Stomach (tissue), 9 donors: ENCODE data around the gene CYREN. TPM values are rescaled to one million over a fixed set of nuclear protein-coding genes. Genes with fewer than 3 reads are reported as not detected.

Experiments
- DNase-seq, 2 donors: peaks; one replicate each; pipeline versions ENCODE4 v3.0.0 to v3.0.0-alpha.2; 2013 to 2019
- H3K27ac ChIP-seq, 5 donors: fragments of 200-600 bp in 4 of 5; sonication (generic) in 4 of 5; one replicate each; pipeline ENCODE4 v1.5.1; 2013 to 2019; ENCODE audit warnings: mild to moderate bottlenecking in 1 of 5, moderate library complexity in 1 of 5
- H3K27me3 ChIP-seq, 3 donors: fragments of 200-600 bp; sonication (generic); one replicate each; pipeline ENCODE4 v1.5.1; 2017 to 2019; ENCODE audit warnings: mixed run types in 1 of 3
- H3K36me3 ChIP-seq, 4 donors: fragments of 200-600 bp; sonication (generic); 1 replicate in 3 of 4; 2 replicates in 1 of 4; pipeline ENCODE4 v1.5.1; 2016 to 2019
- H3K4me1 ChIP-seq, 4 donors: fragments of 200-600 bp; sonication (generic); one replicate each; pipeline ENCODE4 v1.5.1; 2016 to 2019
- H3K4me3 ChIP-seq, 4 donors: fragments of 200-600 bp; sonication (generic) in 3 of 4; one replicate each; pipeline ENCODE4 v1.5.1; 2016 to 2019; ENCODE audit warnings: mild to moderate bottlenecking in 1 of 4
- H3K9me3 ChIP-seq, 4 donors: fragments of 200-600 bp; sonication (generic); one replicate each; pipeline ENCODE4 v1.5.1; 2016 to 2019
- CTCF ChIP-seq, 7 experiments: fragments of 450-650 bp in 4 of 7; fragments of 200-600 bp in 3 of 7; sonication (generic) in 3 of 7; IDR thresholded peaks; one replicate each; pipeline ENCODE4 v1.5.1; 2016 to 2019; ENCODE audit warnings: antibody characterized with exemption in 7 of 7, control low read depth in 2 of 7, mild to moderate bottlenecking in 1 of 7
- EP300 ChIP-seq: sonication (generic); formaldehyde crosslinking; IDR thresholded peaks from one replicate; pipeline ENCODE4 v1.6.1; 2017; ENCODE audit warnings: antibody characterized with exemption
- POLR2A ChIP-seq, 4 donors: fragments of 450-650 bp; IDR thresholded peaks; one replicate each; pipeline ENCODE4 v1.6.1; 2016; ENCODE audit warnings: antibody characterized with exemption in 4 of 4, control low read depth in 2 of 4, mild to moderate bottlenecking in 1 of 4, moderate library complexity in 1 of 4
- POLR2AphosphoS5 ChIP-seq, 3 donors: sonication (generic); formaldehyde crosslinking; IDR thresholded peaks; one replicate each; pipeline ENCODE4 v1.6.1; 2016; ENCODE audit warnings: antibody characterized with exemption in 3 of 3
- WGBS, 5 donors: extraction: QIAGEN DNeasy Blood & Tissue Kit in 3 of 5; methylation state at CpG; one replicate each; pipeline versions ENCODE4 v1.1.5 to v1.1.7; 2013 to 2018; 5-methylcytosine and 5-hydroxymethylcytosine counted together
- intact Hi-C: fragments of 100-400 bp; cut with DNase I; formaldehyde crosslinking; loops from one replicate; pipeline ENCODE4 v1.15.1; 2023; ENCODE audit warnings: low total_unique reads
- polyA plus RNA-seq, 3 donors: library from polyadenylated mRNA; stranded (reverse); fragments of 200-250 nt; gene quantifications; one replicate each; pipeline ENCODE4 v1.2.3, GENCODE V29; 2013
- total RNA-seq, 5 donors: library from RNA; depleted of rRNA; stranded (reverse); fragments of >200 nt; gene quantifications; one replicate each; pipeline versions ENCODE4 v1.1.0 to v1.2.3, GENCODE V29; 2014 to 2016
- donor health status: healthy with polysubstance abuse.
- donor health status: Bipolar disorder and iron deficiency.
- donor health status: healthy.

The CYREN gene
- total and polyA plus RNA-seq, 8 donors: 11.1 to 33.0 (median 30.2) TPM

DNA sequence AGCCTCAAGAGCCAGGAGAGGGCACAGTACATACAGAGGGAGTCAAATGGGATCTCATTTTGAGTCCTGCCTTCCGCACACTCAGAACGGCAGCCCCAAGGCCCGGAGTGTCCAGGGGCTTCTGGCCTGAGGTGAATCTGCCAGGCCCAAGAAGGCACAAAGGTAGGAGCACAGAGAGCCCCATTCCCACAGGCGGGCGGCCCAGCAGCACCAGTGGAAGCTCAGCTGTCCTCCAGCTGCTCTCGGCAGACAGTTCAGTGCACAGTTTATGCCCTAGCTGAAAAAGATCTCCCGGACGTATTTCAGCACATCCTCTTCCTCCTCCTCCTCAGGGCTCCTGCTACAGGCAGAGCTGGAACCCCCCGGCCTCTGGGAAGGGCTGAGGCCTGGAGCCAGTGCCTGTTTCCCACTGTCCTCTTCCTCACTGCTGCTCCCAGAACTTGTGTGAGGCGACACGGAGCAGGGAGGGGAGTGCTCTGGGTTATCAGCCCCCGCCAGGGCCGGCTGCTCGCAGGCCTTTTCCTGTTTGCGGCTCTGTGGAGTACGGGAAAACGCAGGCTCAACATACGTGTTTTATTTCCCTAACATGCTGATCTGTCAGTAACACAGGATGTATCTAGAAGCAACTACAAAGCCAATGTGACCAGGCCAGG is 4.0 kb downstream of the CYREN start:
- 73 to 90% (median 82%) methylated on average over 17 to 18 of the region's 18 CpGs for WGBS, 5 donors
- Histone ChIP-seq H3K4me3 (no peak overlapping the region), H3K9me3 (no peaks in the 10 kb centered on the region), H3K27ac (peak overlapping the region in 4 of 5 donors; percentile 41 to 99 (median 96)), H3K36me3 (peaks cover 31 to 56% (median 50%) of the 10 kb centered on the region in 4 donors), H3K4me1 (peaks cover 32 to 67% (median 58%) of the 10 kb centered on the region in 4 donors), H3K27me3 (no peaks in the 10 kb centered on the region)
- no peak for TF ChIP-seq POLR2A (IDR thresholded peaks at IDR 0.05)
- TF ChIP-seq CTCF (IDR thresholded peaks at IDR 0.05): no peak
- no peak for TF ChIP-seq POLR2AphosphoS5 (IDR thresholded peaks at IDR 0.05)
- no peak for TF ChIP-seq EP300
- DNase-seq: peak in 1 of 2 donors; percentile 53
- intact Hi-C loops: loop anchor here (10.0 kb wide), 1 partner anchor 172 kb away; no protein-coding TSS in a partner anchor

DNA sequence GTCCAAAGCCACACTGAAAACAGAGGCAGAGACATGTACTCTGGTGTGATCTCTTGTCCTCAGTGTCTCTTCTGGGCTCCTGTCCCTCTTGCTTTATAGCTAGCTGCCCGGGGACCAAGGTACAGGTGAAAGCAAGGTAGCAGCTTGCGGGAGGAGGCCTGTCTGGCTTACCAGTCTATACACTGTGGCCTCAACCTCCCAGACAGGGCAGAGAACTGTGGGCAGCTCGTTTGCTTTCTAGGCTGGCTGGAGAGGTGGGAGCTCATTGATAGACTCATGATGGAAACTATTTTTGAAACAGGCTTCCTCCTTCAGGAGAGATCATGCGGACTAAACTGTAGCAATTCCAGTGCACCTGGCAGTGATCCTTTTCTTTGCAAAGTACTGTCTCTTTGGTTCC is 4.6 kb downstream of the CYREN start:
- WGBS, 5 donors: 74 to 90% (median 82%) methylated on average over 4 of the region's 4 CpGs
- Histone ChIP-seq H3K27me3 (no peaks in the 10 kb centered on the region), H3K27ac (peak overlapping the region in 3 of 5 donors; percentile 96 to 99 (median 97)), H3K9me3 (no peaks in the 10 kb centered on the region), H3K4me3 (no peak overlapping the region), H3K4me1 (peaks cover 31 to 67% (median 58%) of the 10 kb centered on the region in 4 donors), H3K36me3 (peaks cover 31 to 56% (median 50%) of the 10 kb centered on the region in 4 donors)
- no peak for DNase-seq
- TF ChIP-seq POLR2A (IDR thresholded peaks at IDR 0.05): no peak
- intact Hi-C loops: loop anchor here (10.0 kb wide), 1 partner anchor 171 kb away; no protein-coding TSS in a partner anchor

GRCh38 chr7:135164357-135165061 is 6.0 kb downstream of the CYREN start:
- intact Hi-C loops: loop anchor here (10.0 kb wide), 1 partner anchor 170 kb away; no protein-coding TSS in a partner anchor
- peak overlapping the region; percentile 0 to 97 (median 35) for H3K27ac ChIP-seq
- peaks cover 39 to 75% (median 63%) of the 10 kb centered on the region in 4 donors for H3K4me1 ChIP-seq
- H3K27me3 ChIP-seq: no peaks in the 10 kb centered on the region
- no peak for TF ChIP-seq CTCF (IDR thresholded peaks at IDR 0.05)
- TF ChIP-seq POLR2A (IDR thresholded peaks at IDR 0.05): no peak
- no peak for TF ChIP-seq EP300
- TF ChIP-seq POLR2AphosphoS5 (IDR thresholded peaks at IDR 0.05): no peak
- peaks cover 31 to 56% (median 50%) of the 10 kb centered on the region in 4 donors for H3K36me3 ChIP-seq
- 77 to 86% (median 83%) methylated on average over 17 to 18 of the region's 18 CpGs for WGBS, 5 donors
- DNase-seq: no peak
- no peaks in the 10 kb centered on the region for H3K9me3 ChIP-seq
- no peak overlapping the region for H3K4me3 ChIP-seq

DNA sequence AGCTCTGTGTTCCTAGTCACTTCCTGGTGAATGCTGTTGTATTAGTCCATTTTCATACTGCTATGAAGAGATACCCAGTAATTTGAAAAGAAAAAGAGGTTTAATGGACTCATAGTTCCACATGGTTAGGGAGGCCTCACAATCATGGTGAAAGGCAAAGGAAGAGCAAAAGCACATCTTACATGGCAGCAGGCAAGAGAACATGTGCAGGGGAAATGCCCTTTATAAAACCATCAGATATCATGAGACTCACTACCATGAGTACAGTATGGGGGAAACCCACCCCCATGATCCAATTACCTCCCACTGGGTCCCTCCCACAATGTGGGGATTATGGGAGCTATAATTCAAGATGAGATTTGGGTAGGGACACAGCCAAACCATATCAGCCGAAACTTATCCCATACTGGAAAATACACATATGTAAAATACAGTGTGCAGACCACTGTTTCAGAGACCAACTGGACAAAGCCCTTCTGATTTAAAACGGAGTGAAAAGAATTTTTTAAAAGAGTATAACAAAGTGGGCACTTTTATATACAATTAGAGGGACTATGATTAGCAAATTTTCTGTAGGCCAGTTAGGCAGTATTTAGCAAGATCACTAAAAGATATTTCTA is 8.0 kb downstream of the CYREN start:
- no peak overlapping the region for H3K4me3 ChIP-seq
- peak overlapping the region in 4 of 5 donors; percentile 8 to 85 (median 69) for H3K27ac ChIP-seq
- intact Hi-C loops: loop anchor here (10.0 kb wide), 1 partner anchor 168 kb away; no protein-coding TSS in a partner anchor
- H3K36me3 ChIP-seq: peaks cover 26 to 52% (median 42%) of the 10 kb centered on the region in 4 donors
- 95 to 99% (median 95%) methylated on average over 2 of the region's 2 CpGs for WGBS, 5 donors
- no peak for DNase-seq
- H3K4me1 ChIP-seq: peaks cover 23 to 70% (median 57%) of the 10 kb centered on the region in 4 donors
- no peaks in the 10 kb centered on the region for H3K27me3 ChIP-seq
- TF ChIP-seq POLR2A (IDR thresholded peaks at IDR 0.05): no peak
- TF ChIP-seq CTCF (IDR thresholded peaks at IDR 0.05): no peak
- TF ChIP-seq POLR2AphosphoS5 (IDR thresholded peaks at IDR 0.05): no peak
- TF ChIP-seq EP300: no peak
- no peaks in the 10 kb centered on the region for H3K9me3 ChIP-seq
